ENCODE results near the gene LRRC40.

DNA sequence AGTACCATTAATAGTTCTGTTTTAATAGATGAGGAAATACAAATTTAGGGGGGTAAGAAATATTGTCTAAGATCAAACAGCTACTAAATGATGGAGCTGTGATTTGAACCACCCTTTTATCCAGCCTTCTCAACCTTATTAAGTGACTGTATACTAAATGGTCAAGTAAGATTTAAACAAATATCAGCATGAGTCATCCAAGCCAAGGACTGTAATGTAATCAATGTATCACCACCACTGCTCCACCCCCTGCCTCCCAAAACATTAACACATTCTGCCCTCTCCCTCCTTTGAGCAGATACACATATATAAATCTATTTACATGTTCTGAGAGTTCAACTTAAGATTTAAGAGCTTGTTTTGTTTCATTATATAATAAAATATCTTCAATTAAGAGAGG is 58.9 kb downstream of the LRRC40 start:
- TF ChIP-seq, protein P1, sequence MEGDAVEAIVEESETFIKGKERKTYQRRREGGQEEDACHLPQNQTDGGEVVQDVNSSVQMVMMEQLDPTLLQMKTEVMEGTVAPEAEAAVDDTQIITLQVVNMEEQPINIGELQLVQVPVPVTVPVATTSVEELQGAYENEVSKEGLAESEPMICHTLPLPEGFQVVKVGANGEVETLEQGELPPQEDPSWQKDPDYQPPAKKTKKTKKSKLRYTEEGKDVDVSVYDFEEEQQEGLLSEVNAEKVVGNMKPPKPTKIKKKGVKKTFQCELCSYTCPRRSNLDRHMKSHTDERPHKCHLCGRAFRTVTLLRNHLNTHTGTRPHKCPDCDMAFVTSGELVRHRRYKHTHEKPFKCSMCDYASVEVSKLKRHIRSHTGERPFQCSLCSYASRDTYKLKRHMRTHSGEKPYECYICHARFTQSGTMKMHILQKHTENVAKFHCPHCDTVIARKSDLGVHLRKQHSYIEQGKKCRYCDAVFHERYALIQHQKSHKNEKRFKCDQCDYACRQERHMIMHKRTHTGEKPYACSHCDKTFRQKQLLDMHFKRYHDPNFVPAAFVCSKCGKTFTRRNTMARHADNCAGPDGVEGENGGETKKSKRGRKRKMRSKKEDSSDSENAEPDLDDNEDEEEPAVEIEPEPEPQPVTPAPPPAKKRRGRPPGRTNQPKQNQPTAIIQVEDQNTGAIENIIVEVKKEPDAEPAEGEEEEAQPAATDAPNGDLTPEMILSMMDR (conservative IDR thresholded peaks at IDR 0.05) = no peak
- no peak for TF ChIP-seq ZFX (IDR thresholded peaks at IDR 0.05)
